Measurements from ENCODE around the gene INPP4A. TPM values are rescaled to one million over a fixed set of nuclear protein-coding genes. Genes with fewer than 3 reads are reported as not detected.

The INPP4A gene
- total and polyA plus RNA-seq, 2 experiments from 2014 or later, result 7.9 to 13.1 TPM

- TF ChIP-seq CTCF (IDR thresholded peaks at IDR 0.05; ENCODE audit: poor library complexity), result no peak
- no peaks in the 10 kb centered on the region for H3K36me3 ChIP-seq (replicated peaks; ENCODE audit: insufficient read depth, low read depth)
- no peaks in the 10 kb centered on the region for H4K20me1 ChIP-seq (ENCODE audit: insufficient read depth, poor library complexity, severe bottlenecking)
- H3K4me1 ChIP-seq (ENCODE audit: insufficient read depth), result no peaks in the 10 kb centered on the region
- DNase-seq (ENCODE audit: low spot score), result no peak
- H3K27ac ChIP-seq, result no peak overlapping the region
- H3K4me2 ChIP-seq, result no peak overlapping the region
- H3K9me2 ChIP-seq (replicated peaks; ENCODE audit: insufficient read depth), result no peaks in the 10 kb centered on the region
- no peak overlapping the region for H2AFZ ChIP-seq
- WGBS (ENCODE audit: low lambda C conversion rate, missing lambda C conversion rate), result 98% methylated on average over 22 of the region's 22 CpGs
- no peaks in the 10 kb centered on the region for H3K27me3 ChIP-seq
- no peaks in the 10 kb centered on the region for H3K9me3 ChIP-seq (ENCODE audit: low read depth)
- no peaks in the 10 kb centered on the region for H3K79me2 ChIP-seq
- no peak overlapping the region for H3K4me3 ChIP-seq
These were observed 132.1 kb downstream of the INPP4A start for GRCh38 chr2:98576666-98577312.

- no peaks in the 10 kb centered on the region for H3K9me3 ChIP-seq (ENCODE audit: low read depth)
- 88% methylated on average over 10 of the region's 10 CpGs for WGBS (ENCODE audit: low lambda C conversion rate, missing lambda C conversion rate)
- H3K27me3 ChIP-seq, result no peaks in the 10 kb centered on the region
- TF ChIP-seq CTCF (IDR thresholded peaks at IDR 0.05; ENCODE audit: poor library complexity) (no peak), EZH2phosphoT487 (IDR thresholded peaks at IDR 0.05; ENCODE audit: low read depth, severe bottlenecking, unreplicated experiment) (no peak), EZH2 (IDR thresholded peaks at IDR 0.05; ENCODE audit: borderline replicate concordance) (no peak)
- no peaks in the 10 kb centered on the region for H3K9me2 ChIP-seq (replicated peaks; ENCODE audit: insufficient read depth)
- H3K36me3 ChIP-seq (replicated peaks; ENCODE audit: insufficient read depth, low read depth), result no peaks in the 10 kb centered on the region
- H3K4me1 ChIP-seq (ENCODE audit: insufficient read depth), result no peaks in the 10 kb centered on the region
- no peak overlapping the region for H3K4me3 ChIP-seq
- H3K79me2 ChIP-seq, result no peaks in the 10 kb centered on the region
- no peak overlapping the region for H3K4me2 ChIP-seq
- no peak for DNase-seq (ENCODE audit: low spot score)
- H3K27ac ChIP-seq, result no peak overlapping the region
- H2AFZ ChIP-seq, result no peak overlapping the region
- H4K20me1 ChIP-seq (ENCODE audit: insufficient read depth, poor library complexity, severe bottlenecking), result no peaks in the 10 kb centered on the region
These were observed 132.7 kb downstream of the INPP4A start for GRCh38 chr2:98577313-98577712.

GRCh38 chr2:98578231-98578630, 133.6 kb downstream of the INPP4A start:
- no peaks in the 10 kb centered on the region for H3K9me2 ChIP-seq (replicated peaks; ENCODE audit: insufficient read depth)
- H3K4me3 ChIP-seq, result no peak overlapping the region
- no peak overlapping the region for H3K27ac ChIP-seq
- H3K4me1 ChIP-seq (ENCODE audit: insufficient read depth), result peaks cover under 1% of the 10 kb centered on the region
- H3K9me3 ChIP-seq (ENCODE audit: low read depth), result no peaks in the 10 kb centered on the region
- H3K36me3 ChIP-seq (replicated peaks; ENCODE audit: insufficient read depth, low read depth), result no peaks in the 10 kb centered on the region
- no peaks in the 10 kb centered on the region for H3K27me3 ChIP-seq
- 95% methylated on average over 9 of the region's 9 CpGs for WGBS (ENCODE audit: low lambda C conversion rate, missing lambda C conversion rate)
- H3K79me2 ChIP-seq, result no peaks in the 10 kb centered on the region
- no peak overlapping the region for H2AFZ ChIP-seq
- no peak for DNase-seq (ENCODE audit: low spot score)
- no peak overlapping the region for H3K4me2 ChIP-seq
- H4K20me1 ChIP-seq (ENCODE audit: insufficient read depth, poor library complexity, severe bottlenecking), result no peaks in the 10 kb centered on the region
- TF ChIP-seq EZH2phosphoT487 (IDR thresholded peaks at IDR 0.05; ENCODE audit: low read depth, severe bottlenecking, unreplicated experiment) (no peak), EZH2 (IDR thresholded peaks at IDR 0.05; ENCODE audit: borderline replicate concordance) (no peak), CTCF (IDR thresholded peaks at IDR 0.05; ENCODE audit: poor library complexity) (no peak)

GRCh38 chr2:98579926-98580325, 135.3 kb downstream of the INPP4A start:
- WGBS (ENCODE audit: low lambda C conversion rate, missing lambda C conversion rate), result 96% methylated on average over 7 of the region's 7 CpGs
- H2AFZ ChIP-seq, result no peak overlapping the region

More at GRCh38 chr2:98579926-98580325, 135.3 kb downstream of the INPP4A start:
- Histone ChIP-seq H3K36me3 (replicated peaks; ENCODE audit: insufficient read depth, low read depth) (no peaks in the 10 kb centered on the region), H3K27me3 (no peaks in the 10 kb centered on the region), H3K27ac (no peak overlapping the region), H3K4me3 (no peak overlapping the region), H3K4me1 (ENCODE audit: insufficient read depth) (peaks cover 12% of the 10 kb centered on the region), H3K79me2 (no peaks in the 10 kb centered on the region), H3K9me3 (ENCODE audit: low read depth) (no peaks in the 10 kb centered on the region), H3K4me2 (no peak overlapping the region), H3K9me2 (replicated peaks; ENCODE audit: insufficient read depth) (no peaks in the 10 kb centered on the region), H4K20me1 (ENCODE audit: insufficient read depth, poor library complexity, severe bottlenecking) (no peaks in the 10 kb centered on the region)
- no peak for DNase-seq (ENCODE audit: low spot score)
- no peak for TF ChIP-seq CTCF (IDR thresholded peaks at IDR 0.05; ENCODE audit: poor library complexity)
- no peak for TF ChIP-seq EZH2phosphoT487 (IDR thresholded peaks at IDR 0.05; ENCODE audit: low read depth, severe bottlenecking, unreplicated experiment)
- no peak for TF ChIP-seq EZH2 (IDR thresholded peaks at IDR 0.05; ENCODE audit: borderline replicate concordance)

Measured in hepatocyte (in vitro differentiated cells).